HL-60 (cell line): Measurements from ENCODE around the gene C19orf53.
A peak's percentile ranks its signal among the peaks of the same experiment; 100 is the strongest.

ENCODE experiments used
- DNase-seq, 2 experiments: peaks; one replicate each; pipeline ENCODE4 v3.0.0-alpha.2; 2010 to 2020; ENCODE audit warnings: low read depth in 1 of 2, low spot score in 1 of 2
- H3K27ac ChIP-seq: fragments of 250-450 bp; sonication (Bioruptor Pico); replicated peaks from 2 replicates; pipeline ENCODE4 v1.5.1; 2020; ENCODE audit warnings: mild to moderate bottlenecking, moderate library complexity
- H3K27me3 ChIP-seq: fragments of 250-450 bp; sonication (Bioruptor Pico); 2 replicates; pipeline ENCODE4 v1.5.1; 2021; ENCODE audit warnings: mild to moderate bottlenecking, moderate library complexity; ENCODE audit not compliant: insufficient read depth, poor library complexity, severe bottlenecking
- H3K4me3 ChIP-seq: replicated peaks from 2 replicates; pipeline ENCODE4 v1.5.1; 2011; ENCODE audit warnings: mild to moderate bottlenecking, control low read depth, low read length; ENCODE audit not compliant: insufficient read depth
- CTCF ChIP-seq: IDR thresholded peaks from one replicate; pipeline ENCODE4 v1.5.1; 2011; ENCODE audit warnings: low read length, control low read depth, inconsistent platforms; ENCODE audit not compliant: insufficient read depth
- GABPA ChIP-seq: IDR thresholded peaks from 2 replicates; pipeline ENCODE4 v1.6.1; 2012; ENCODE audit warnings: low read depth
- POLR2AphosphoS5 ChIP-seq: IDR thresholded peaks from 2 replicates; pipeline ENCODE4 v1.6.1; 2012; ENCODE audit warnings: low read depth
- REST ChIP-seq: IDR thresholded peaks from 2 replicates; pipeline ENCODE4 v1.6.1; 2012; ENCODE audit warnings: low read depth; ENCODE audit not compliant: insufficient replicate concordance
- SPI1 ChIP-seq: IDR thresholded peaks from 2 replicates; pipeline ENCODE4 v1.6.1; 2012; ENCODE audit warnings: low read depth, mild to moderate bottlenecking, borderline replicate concordance

C19orf53 gene

GRCh38 chr19:13794757-13795589, 20.7 kb downstream of the C19orf53 start, which contains the start of gene ZSWIM4:
Gene ZSWIM4 (plus strand): TSS chr19:13795443. CDS start chr19:13795649, 206 bp downstream.
- peak; percentile 98 to 99 for DNase-seq
- TF ChIP-seq GABPA = no peak; the same call in 1 of the 2 replicates
- TF ChIP-seq POLR2AphosphoS5 = 0 out of 2 replicates have a peak, but pooled peaks have one; percentile 35
- no peak for TF ChIP-seq CTCF
- no peak for TF ChIP-seq SPI1
- TF ChIP-seq REST = no peak
- Histone ChIP-seq H3K4me3 (peak within 1 kb of the TSS; percentile 72), H3K27me3 (no peaks in the 10 kb centered on the region), H3K27ac (peak within 1 kb of the TSS; percentile 74)

- no peak for TF ChIP-seq CTCF
- TF ChIP-seq POLR2AphosphoS5 = no peak
- TF ChIP-seq SPI1 = peak; percentile 12; the same call in 1 of the 2 replicates
- TF ChIP-seq REST = no peak
- TF ChIP-seq GABPA = no peak
- H3K27ac ChIP-seq = peak overlapping the region; percentile 45
- H3K27me3 ChIP-seq = no peaks in the 10 kb centered on the region
- no peak for DNase-seq
- peak overlapping the region; percentile 72 for H3K4me3 ChIP-seq
These were observed 21.5 kb downstream of the C19orf53 start for GRCh38 chr19:13795595-13796300.

GRCh38 chr19:13796301-13797057, 22.2 kb downstream of the C19orf53 start:
- Histone ChIP-seq H3K27me3 (no peaks in the 10 kb centered on the region), H3K4me3 (peak overlapping the region; percentile 72), H3K27ac (no peak overlapping the region)
- DNase-seq = no peak
- TF ChIP-seq SPI1 (no peak), GABPA (no peak), REST (no peak), POLR2AphosphoS5 (no peak), CTCF (no peak)
